OCI-LY7 (cell line): ENCODE measurements around the gene ABCA3. TPM values are rescaled to one million over a fixed set of nuclear protein-coding genes. Genes with fewer than 3 reads are reported as not detected.

ENCODE experiments used
- Bru-seq: library from RNA; stranded (reverse); fragments of 400-500 nt; gene quantifications from one replicate; lab custom pipeline; 2021; lab: Mats Ljungman, UMichigan
- BruChase-seq, 2 experiments: library from RNA; stranded (reverse); fragments of 400-500 nt; gene quantifications; one replicate each; lab custom pipeline; 2021; lab: Mats Ljungman, UMichigan
- BruUV-seq: library from RNA; stranded (reverse); fragments of 400-500 nt; replicated peaks from 2 replicates; lab custom pipeline; 2021; lab: Mats Ljungman, UMichigan
- CTCF ChIA-PET: fragments of 300-600 bp; sonication (Branson Sonifier 250); formaldehyde crosslinking; loops from one replicate; lab custom pipeline; 2022; ENCODE audit warnings: antibody characterized with exemption; ENCODE audit not compliant: unreplicated experiment; lab: Charles Lee
- POLR2A ChIA-PET: fragments of 300-600 bp; sonication (Branson Sonifier 250); formaldehyde crosslinking; loops from one replicate; lab custom pipeline; 2022; ENCODE audit warnings: antibody characterized with exemption; lab: Charles Lee
- DNase-seq: peaks from one replicate; pipeline ENCODE4 v3.0.0-alpha.2; 2015; ENCODE audit warnings: low spot score
- H2AFZ ChIP-seq: fragments of 200-600 bp; sonication (generic), shearing (Covaris generic); 2 replicates; pipeline ENCODE4 v1.6.1; 2014; ENCODE audit warnings: mild to moderate bottlenecking, antibody characterized with exemption, low read length, moderate library complexity
- H3K27ac ChIP-seq: fragments of 200-600 bp; sonication (generic); 2 replicates; pipeline ENCODE4 v1.5.1; 2014; ENCODE audit warnings: mixed run types, low read depth, mild to moderate bottlenecking, moderate library complexity, low read length, inconsistent platforms; ENCODE audit not compliant: poor library complexity, severe bottlenecking
- H3K36me3 ChIP-seq: fragments of 200-600 bp; sonication (generic); 2 replicates; pipeline ENCODE4 v1.6.1; 2014; ENCODE audit warnings: mild to moderate bottlenecking, antibody characterized with exemption, low read length, moderate library complexity, mixed read lengths; ENCODE audit not compliant: insufficient read depth
- H3K4me1 ChIP-seq: fragments of 200-600 bp; sonication (generic); 2 replicates; pipeline ENCODE4 v1.5.1; 2014; ENCODE audit warnings: mild to moderate bottlenecking, low read length; ENCODE audit not compliant: insufficient read depth, poor library complexity, severe bottlenecking
- H3K4me2 ChIP-seq: fragments of 200-600 bp; sonication (generic); 2 replicates; pipeline ENCODE4 v1.6.1; 2014; ENCODE audit warnings: mild to moderate bottlenecking, low read length
- H3K4me3 ChIP-seq: fragments of 200-600 bp; sonication (generic); 2 replicates; pipeline ENCODE4 v1.5.1; 2014; ENCODE audit warnings: mild to moderate bottlenecking, low read depth, low read length; ENCODE audit not compliant: poor library complexity, severe bottlenecking
- H3K79me2 ChIP-seq: fragments of 200-600 bp; sonication (generic); 2 replicates; pipeline ENCODE4 v1.6.1; 2016; ENCODE audit warnings: low read depth, mild to moderate bottlenecking, low read length, moderate library complexity, mixed read lengths; ENCODE audit not compliant: insufficient read depth
- H3K9me2 ChIP-seq: fragments of 200-600 bp; sonication (generic); 2 replicates; pipeline ENCODE4 v1.6.1; 2016; ENCODE audit warnings: mild to moderate bottlenecking, low read length, mixed read lengths; ENCODE audit not compliant: insufficient read depth
- H3K9me3 ChIP-seq: fragments of 200-600 bp; sonication (generic); 2 replicates; pipeline ENCODE4 v1.6.1; 2014; ENCODE audit warnings: mild to moderate bottlenecking, mixed run types, low read length, mixed read lengths
- H4K20me1 ChIP-seq: fragments of 200-600 bp; sonication (generic); 2 replicates; pipeline ENCODE4 v1.6.1; 2014; ENCODE audit warnings: mild to moderate bottlenecking, antibody characterized with exemption, low read length, moderate library complexity, mixed read lengths; ENCODE audit not compliant: insufficient read depth
- EZH2phosphoT487 ChIP-seq: fragments of 200-600 bp; sonication (generic); IDR thresholded peaks from 2 replicates; pipeline ENCODE4 v1.6.1; 2018; ENCODE audit warnings: low read depth, borderline replicate concordance, mild to moderate bottlenecking, mixed run types, antibody characterized with exemption, low read length, moderate library complexity, mixed read lengths
- intact Hi-C: fragments of 100-400 bp; cut with micrococcal nuclease; formaldehyde crosslinking; loops from one replicate; pipeline ENCODE4 v1.10.0; 2022; ENCODE audit not compliant: unreplicated experiment
- long read RNA-seq: library from polyadenylated mRNA; stranded (forward); transcript quantifications from one replicate; pipeline ENCODE4 v2.0.0, GENCODE V29; 2022
- total RNA-seq, 2 experiments: library from RNA; depleted of rRNA in 1 of 2; stranded (reverse); fragments of >200 nt in 1 of 2; shearing (Covaris generic) in 1 of 2; gene quantifications; 2 replicates each; pipeline ENCODE4 v1.2.3, GENCODE V29; 2014 to 2022
- TF ChIP-seq, protein P1 (sequence below): fragments of 200-600 bp; sonication (generic); conservative IDR thresholded peaks from 2 replicates; pipeline ENCODE4 v1.5.1; 2014; ENCODE audit warnings: mild to moderate bottlenecking, antibody characterized with exemption, low read length, moderate library complexity, mixed read lengths

Gene ABCA3
- total RNA-seq (2014; rRNA removed; shearing (Covaris generic)) (not detected in 2 replicates), total RNA-seq (2022) (0.23 TPM in 1 of 2 replicates, not detected in the other), Bru-seq, nascent RNA (percentile 6 among the genes with signal in this experiment), BruChase-seq, experiment 1, labeled RNA remaining after a 6-hour chase (percentile 14 among the genes with signal in this experiment), BruChase-seq, experiment 2, labeled RNA remaining after a 2-hour chase (percentile 6 among the genes with signal in this experiment)
- long read RNA-seq, partial matches to known transcripts = 0 of 1 reads
- long read RNA-seq, other reads (novel, unspliced or antisense) = 1 of 1 reads

DNA sequence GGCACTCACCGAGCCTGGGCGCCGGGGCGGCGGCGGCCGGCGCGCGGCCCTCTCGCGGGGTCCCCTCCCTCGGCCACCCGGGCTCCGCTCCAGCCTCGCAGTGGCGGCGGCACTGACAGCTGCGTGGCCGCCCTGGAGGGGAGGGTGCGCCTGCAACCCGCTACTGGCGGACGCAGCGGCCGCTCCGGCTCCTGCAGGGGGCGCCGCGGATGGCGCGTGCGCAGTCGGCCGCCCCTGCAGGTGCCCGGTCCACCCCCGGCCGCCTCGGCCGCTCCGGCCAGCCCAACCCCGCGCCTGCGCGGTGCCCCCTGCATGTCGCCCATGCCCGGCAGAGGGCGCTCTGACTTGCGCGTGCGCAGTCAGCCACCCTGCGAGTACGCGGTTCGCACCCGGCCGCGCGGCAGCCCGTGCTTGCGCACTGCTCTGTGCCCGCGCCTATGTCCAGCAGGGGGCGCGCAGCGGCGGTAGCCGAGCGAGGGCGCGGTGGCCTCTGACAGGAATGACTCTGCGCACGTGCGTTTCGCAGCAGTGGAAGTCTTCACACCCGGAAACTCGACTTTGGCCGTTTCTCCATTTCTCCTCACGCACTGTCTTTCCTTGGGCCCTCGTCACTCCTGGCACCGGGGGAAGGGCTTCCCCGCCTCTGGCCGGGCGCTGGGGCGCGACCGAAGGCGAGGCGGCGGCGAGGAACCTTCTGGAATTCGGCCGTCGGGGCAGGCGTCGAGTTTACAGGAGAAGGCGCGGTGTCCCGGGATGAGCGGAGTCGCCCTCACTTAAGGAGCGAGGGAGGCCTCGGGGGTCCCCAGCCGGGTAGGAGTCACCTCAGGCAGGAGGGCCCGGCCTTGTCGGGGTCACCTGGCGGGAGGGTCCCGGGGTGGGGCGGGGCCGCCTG, at the start of gene ABCA3:
Gene ABCA3 (minus strand): TSS at position 165 of the 892 bp plus-strand sequence. CDS start 14,262 bp downstream, outside the sequence.
- no peaks in the 10 kb centered on the region for H3K9me3 ChIP-seq
- intact Hi-C loops = loop anchor here (2.0 to 5.0 kb wide), 2 partner anchors 82 to 171 kb away; partner anchors contain the start of gene ATP6V0C
- BruUV-seq = no TSS peak
- H2AFZ ChIP-seq = peak within 1 kb of the TSS; percentile 85
- no peaks in the 10 kb centered on the region for H3K9me2 ChIP-seq
- peaks cover 6% of the 10 kb centered on the region for H3K4me1 ChIP-seq
- H3K36me3 ChIP-seq = no peaks in the 10 kb centered on the region
- no peaks in the 10 kb centered on the region for H3K79me2 ChIP-seq
- H3K4me2 ChIP-seq = peak within 1 kb of the TSS; percentile 55; the same call in 1 of the 2 replicates
- peak within 1 kb of the TSS; percentile 56 for H3K4me3 ChIP-seq
- DNase-seq = peak; percentile 94
- TF ChIP-seq, protein P1, sequence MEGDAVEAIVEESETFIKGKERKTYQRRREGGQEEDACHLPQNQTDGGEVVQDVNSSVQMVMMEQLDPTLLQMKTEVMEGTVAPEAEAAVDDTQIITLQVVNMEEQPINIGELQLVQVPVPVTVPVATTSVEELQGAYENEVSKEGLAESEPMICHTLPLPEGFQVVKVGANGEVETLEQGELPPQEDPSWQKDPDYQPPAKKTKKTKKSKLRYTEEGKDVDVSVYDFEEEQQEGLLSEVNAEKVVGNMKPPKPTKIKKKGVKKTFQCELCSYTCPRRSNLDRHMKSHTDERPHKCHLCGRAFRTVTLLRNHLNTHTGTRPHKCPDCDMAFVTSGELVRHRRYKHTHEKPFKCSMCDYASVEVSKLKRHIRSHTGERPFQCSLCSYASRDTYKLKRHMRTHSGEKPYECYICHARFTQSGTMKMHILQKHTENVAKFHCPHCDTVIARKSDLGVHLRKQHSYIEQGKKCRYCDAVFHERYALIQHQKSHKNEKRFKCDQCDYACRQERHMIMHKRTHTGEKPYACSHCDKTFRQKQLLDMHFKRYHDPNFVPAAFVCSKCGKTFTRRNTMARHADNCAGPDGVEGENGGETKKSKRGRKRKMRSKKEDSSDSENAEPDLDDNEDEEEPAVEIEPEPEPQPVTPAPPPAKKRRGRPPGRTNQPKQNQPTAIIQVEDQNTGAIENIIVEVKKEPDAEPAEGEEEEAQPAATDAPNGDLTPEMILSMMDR = peak; percentile 96
- TF ChIP-seq EZH2phosphoT487 = no peak
- no peak within 1 kb of the TSS for H3K27ac ChIP-seq
- ChIA-PET CTCF (no interaction called here), POLR2A (no interaction called here)
- H4K20me1 ChIP-seq = no peaks in the 10 kb centered on the region

DNA sequence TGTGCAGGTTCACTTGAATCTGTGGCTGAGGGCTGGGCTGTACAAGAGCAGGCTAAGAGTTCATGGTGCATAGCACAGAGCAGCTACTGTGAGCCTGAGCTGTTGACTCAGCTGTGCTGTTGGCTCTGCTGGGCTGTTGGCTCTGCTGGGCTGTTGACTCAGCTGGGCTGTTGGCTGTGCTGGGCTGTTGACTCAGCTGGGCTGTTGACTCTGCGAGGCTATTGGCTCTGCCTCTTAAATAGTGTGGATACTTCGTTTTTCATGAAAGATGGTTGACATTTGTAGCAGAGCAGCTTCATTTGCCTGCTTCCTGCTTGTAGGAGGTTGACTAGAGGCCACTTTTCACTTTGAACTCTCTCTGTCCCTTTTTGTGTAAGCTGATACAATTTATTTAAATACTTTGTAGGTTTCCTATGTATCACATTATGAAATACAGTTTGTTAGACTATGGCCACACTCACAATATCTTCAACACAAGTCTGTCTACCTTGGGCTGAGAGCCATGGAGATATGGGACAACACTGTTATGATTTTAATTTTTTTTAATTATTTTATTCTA, 48.4 kb upstream of the ABCA3 start:
- Histone ChIP-seq H3K36me3 (no peaks in the 10 kb centered on the region), H3K4me2 (no peak overlapping the region), H3K27ac (no peak overlapping the region), H4K20me1 (no peaks in the 10 kb centered on the region), H3K4me1 (no peaks in the 10 kb centered on the region), H3K9me3 (no peaks in the 10 kb centered on the region), H2AFZ (no peak overlapping the region), H3K79me2 (no peaks in the 10 kb centered on the region), H3K4me3 (no peak overlapping the region), H3K9me2 (no peaks in the 10 kb centered on the region)
- no TSS peak for BruUV-seq
- ChIA-PET CTCF (no interaction called here), POLR2A (interaction anchor here (0.9 kb wide), 1 partner anchor 31 kb away, joined by 3 read pairs; no protein-coding TSS in a partner anchor)
- intact Hi-C loops = no loop called here
- TF ChIP-seq EZH2phosphoT487 = no peak
- TF ChIP-seq, protein P1 = no peak
- DNase-seq = no peak
